GM12864 (cell line): Measurements from ENCODE around the gene CD2BP2.

Source experiments
- DNase-seq: peaks from one replicate; pipeline ENCODE4 v3.0.0-alpha.2; 2011; ENCODE audit warnings: low read depth
- H3K4me3 ChIP-seq: 2 replicates; pipeline ENCODE4 v1.5.1; 2011; ENCODE audit warnings: mild to moderate bottlenecking, low read depth, low read length, control low read depth
- CTCF ChIP-seq: IDR thresholded peaks from 2 replicates; pipeline ENCODE4 v1.5.1; 2011; ENCODE audit warnings: low read depth, mild to moderate bottlenecking, moderate library complexity, low read length, control low read depth, inconsistent platforms; ENCODE audit errors: missing control alignments

CD2BP2 gene

DNA sequence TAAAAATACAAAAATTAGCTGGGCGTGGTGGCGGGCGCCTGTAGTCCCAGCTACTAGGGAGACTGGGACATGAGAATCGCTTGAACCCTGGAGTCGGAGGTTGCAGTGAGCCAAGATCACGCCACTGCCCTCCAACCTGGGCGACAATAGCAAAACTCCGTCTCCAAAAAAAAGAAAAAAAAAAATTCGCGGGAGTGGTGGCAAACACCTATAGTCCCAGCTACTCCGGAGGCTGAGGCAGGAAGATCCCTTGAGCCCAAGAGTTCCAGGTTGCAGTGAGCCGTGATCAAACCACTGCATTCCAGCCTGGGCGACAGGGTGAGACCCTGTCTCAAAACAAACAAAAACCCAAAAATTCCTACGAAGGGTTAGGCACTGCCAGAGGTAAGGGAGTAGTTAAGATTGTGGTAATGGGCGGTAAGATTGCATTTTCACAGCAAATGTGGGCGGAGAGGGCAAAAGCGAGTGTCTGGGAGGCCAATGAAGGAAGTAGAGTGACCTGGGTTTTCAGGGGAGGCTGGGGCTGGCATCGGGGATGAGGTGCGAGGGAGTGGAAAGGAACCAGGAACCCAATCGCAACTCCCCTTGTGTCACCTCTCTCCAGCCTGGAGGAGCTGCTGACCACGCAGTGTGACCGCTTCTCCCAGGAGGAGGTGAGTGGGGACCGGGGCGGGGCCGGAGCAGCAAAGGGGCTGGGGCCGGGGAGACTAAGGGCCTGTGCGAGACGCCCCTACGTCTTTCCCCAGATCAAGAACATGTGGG, 22.1 kb upstream of the CD2BP2 start:
- H3K4me3 ChIP-seq = peak overlapping the region; percentile 57
- no peak for DNase-seq
- no peak for TF ChIP-seq CTCF

GRCh38 chr16:30376461-30376902, 21.4 kb upstream of the CD2BP2 start:
- H3K4me3 ChIP-seq = no peak overlapping the region
- DNase-seq = no peak
- no peak for TF ChIP-seq CTCF

DNA sequence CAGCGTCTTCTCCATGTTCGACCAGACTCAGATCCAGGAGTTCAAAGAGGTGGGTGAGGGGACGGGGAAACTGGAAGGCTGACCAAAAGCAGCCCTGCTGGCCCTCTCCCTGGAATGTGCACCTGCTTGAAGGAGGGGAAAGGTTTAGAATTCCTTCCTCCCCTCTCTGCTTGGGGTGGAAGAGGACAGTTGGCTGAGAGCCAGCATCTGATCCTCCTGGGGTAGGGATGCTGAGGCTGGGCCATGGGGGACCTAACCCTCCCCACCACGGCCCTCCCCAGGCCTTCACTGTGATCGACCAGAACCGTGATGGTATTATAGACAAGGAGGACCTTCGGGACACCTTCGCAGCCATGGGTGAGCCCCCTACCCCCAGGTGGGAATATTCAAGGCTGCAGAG, 20.8 kb upstream of the CD2BP2 start:
- H3K4me3 ChIP-seq = no peak overlapping the region
- TF ChIP-seq CTCF = no peak
- DNase-seq = no peak

- DNase-seq = no peak
- TF ChIP-seq CTCF = no peak
- H3K4me3 ChIP-seq = no peak within 1 kb of the TSS
These were observed 19.4 kb upstream of the CD2BP2 start, which contains the start of gene MYL11 for GRCh38 chr16:30374538-30374937. Gene MYL11 (plus strand): TSS chr16:30374802. CDS start chr16:30374858, 56 bp downstream.

DNA sequence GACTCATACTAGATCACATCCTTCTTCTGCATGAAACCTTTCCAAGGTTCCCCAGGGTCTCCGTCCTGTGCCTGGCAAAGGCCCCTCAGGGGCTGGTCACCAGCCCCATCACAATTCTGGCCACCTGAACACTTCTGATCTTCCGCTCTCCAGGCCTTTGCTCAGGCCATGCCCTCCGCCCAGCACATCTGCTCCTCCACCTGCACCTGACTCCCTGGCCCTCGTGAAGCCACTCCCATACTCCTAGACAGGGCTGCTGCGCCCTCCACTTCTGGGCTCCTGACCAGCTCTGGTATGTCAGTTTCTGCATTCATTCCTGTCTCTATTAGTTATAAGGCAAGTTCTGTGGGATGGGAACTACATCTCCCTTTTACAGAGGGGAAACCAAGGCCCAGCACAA, 17.6 kb upstream of the CD2BP2 start:
- no peak for DNase-seq
- TF ChIP-seq CTCF = no peak
- H3K4me3 ChIP-seq = no peak overlapping the region

GRCh38 chr16:30372038-30372712, 17.1 kb upstream of the CD2BP2 start:
- DNase-seq = no peak
- no peak overlapping the region for H3K4me3 ChIP-seq
- TF ChIP-seq CTCF = no peak
